ENCODE results near the gene PAIP2.

DNA sequence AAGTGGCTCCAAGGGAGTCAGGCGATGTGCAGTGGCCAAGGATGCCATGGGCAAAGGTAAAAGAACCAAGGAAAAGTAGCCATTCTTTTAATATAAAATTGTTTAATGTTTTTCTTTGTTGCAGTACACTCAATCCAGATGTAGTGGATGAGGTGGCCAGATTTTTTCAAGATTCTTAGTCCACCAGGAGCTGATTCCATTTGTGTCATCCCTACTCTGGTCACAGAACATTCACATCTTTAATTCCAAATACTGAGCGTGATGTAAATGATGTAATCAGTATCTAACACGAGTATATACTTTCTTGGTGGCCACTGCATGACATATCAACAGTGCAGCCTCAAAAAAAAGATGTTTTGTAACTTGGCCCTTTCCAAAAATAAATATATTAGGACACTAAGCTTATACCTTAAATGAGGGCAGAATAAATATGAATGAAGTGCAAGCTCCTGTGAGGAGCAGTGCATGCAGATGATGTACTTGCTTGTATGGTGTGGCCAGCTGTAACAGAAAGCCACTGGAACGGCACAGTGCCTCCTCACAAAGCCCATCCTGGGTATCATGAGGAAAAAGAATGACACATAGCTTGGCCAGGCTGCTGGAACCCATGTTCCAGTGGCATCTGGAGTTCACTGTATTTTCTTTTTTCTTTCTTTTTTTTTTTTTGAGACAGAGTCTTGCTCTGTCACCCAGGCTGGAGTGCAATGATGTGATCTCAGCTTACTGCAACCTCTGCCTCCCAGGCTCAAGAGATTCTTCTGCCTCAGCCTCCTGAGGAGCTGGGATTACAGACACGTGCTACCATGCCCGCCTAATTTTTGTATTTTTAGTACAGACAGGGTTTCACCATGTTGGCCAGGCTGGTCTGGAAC is 68.7 kb downstream of the PAIP2 start:
- TF ChIP-seq, protein P1, sequence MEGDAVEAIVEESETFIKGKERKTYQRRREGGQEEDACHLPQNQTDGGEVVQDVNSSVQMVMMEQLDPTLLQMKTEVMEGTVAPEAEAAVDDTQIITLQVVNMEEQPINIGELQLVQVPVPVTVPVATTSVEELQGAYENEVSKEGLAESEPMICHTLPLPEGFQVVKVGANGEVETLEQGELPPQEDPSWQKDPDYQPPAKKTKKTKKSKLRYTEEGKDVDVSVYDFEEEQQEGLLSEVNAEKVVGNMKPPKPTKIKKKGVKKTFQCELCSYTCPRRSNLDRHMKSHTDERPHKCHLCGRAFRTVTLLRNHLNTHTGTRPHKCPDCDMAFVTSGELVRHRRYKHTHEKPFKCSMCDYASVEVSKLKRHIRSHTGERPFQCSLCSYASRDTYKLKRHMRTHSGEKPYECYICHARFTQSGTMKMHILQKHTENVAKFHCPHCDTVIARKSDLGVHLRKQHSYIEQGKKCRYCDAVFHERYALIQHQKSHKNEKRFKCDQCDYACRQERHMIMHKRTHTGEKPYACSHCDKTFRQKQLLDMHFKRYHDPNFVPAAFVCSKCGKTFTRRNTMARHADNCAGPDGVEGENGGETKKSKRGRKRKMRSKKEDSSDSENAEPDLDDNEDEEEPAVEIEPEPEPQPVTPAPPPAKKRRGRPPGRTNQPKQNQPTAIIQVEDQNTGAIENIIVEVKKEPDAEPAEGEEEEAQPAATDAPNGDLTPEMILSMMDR (IDR thresholded peaks at IDR 0.05), result no peak
- TF ChIP-seq POLR2AphosphoS5 (IDR thresholded peaks at IDR 0.05) (no peak), POLR2A (IDR thresholded peaks at IDR 0.05) (no peak), EP300 (IDR thresholded peaks at IDR 0.05) (no peak)
